Measurements from ENCODE around the gene OSBPL7.

The OSBPL7 gene

DNA sequence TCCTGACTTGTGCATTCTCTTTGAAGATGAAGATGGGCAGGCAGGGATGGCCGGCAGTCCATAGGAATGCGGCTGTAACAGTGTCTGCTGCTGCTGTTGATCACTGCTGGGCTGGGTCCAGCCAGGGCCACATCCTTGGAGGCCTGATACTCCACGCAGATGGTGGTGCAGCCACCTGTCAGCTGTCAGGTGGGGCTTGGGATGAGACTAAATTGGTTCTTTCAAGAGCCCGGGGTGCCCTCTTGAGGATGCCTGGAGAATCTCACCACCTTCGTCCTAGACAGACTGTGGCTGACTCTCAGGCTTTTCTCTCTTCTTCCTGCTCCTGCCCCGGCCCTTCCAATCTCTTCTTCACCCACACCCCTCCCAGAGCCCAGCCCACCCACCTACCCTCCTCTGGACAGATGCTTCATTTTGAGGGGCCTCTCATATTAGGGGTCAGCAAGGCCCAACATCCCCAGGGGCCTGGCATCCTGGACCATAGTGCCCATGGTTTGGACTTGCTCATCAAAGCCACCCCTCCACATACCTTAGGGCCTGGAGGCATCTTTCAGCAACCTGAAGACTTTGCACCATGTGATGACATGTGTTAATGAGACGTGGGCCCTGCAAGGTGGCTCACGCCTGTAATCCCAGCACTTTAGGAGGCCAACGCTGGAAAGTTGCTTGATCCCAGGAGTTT lies 19.1 kb downstream of the OSBPL7 start:
- FAIRE-seq (peak; percentile 89), DNase-seq (ENCODE audit: insufficient read length) (peak; percentile 60)
- TF ChIP-seq POLR2A (IDR thresholded peaks at IDR 0.05; ENCODE audit: low read depth, low read length) = no peak
- TF ChIP-seq POLR2AphosphoS5 (IDR thresholded peaks at IDR 0.05; ENCODE audit: low read depth, low read length) = no peak
- TF ChIP-seq TAF1 (IDR thresholded peaks at IDR 0.05; ENCODE audit: borderline replicate concordance, low read depth, low read length) = no peak

DNA sequence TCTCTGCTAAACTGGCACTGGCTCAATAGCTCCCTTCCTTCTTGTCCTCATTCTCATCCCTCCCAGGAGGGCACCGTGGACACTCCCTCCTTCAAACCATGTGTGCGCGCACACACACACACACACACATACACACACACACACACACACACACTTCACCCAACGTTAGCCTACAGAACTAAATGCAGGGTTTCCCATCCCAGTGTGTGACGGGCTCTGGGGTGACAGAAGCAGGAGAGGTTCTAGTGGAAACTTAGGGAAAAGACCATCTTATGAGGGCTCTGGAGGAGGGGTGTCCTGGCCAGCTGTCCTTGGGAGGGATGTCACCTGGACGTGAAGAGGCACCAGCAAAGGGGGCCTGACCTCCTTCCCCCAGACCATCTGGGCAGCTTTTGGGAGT lies 19.7 kb downstream of the OSBPL7 start:
- TF ChIP-seq TAF1 (IDR thresholded peaks at IDR 0.05; ENCODE audit: borderline replicate concordance, low read depth, low read length) = no peak
- no peak for TF ChIP-seq POLR2AphosphoS5 (IDR thresholded peaks at IDR 0.05; ENCODE audit: low read depth, low read length)
- no peak for TF ChIP-seq POLR2A (IDR thresholded peaks at IDR 0.05; ENCODE audit: low read depth, low read length)

DNA sequence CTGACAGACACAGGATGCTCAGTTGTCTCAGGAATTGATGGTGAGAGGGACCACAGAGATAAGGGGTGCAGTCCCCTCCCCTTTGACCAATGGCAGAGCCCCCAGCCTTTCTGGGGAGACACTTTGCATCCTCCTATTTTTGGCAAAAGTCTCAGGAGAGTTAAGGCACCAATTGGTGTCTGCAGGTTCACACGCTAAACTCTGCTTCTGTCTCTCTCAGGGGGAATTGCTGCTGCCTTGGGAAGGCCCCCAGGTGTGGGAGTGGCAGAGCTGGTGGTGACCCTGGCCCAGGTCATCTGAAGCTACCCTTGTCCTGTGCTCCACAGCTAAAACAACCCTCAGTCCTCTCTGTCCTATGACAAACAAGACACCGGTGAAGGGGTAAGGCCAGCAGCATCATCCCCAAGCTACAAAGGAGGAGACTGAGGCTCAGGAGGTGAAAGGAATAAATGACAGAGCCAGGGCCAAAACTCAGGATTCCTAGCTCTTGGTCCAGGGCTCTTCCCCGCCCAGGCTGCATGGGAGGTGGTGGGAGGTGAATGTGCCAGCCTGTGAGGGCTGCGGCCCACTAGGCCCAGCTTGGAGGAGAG lies 20.3 kb downstream of the OSBPL7 start:
- no peak for FAIRE-seq

More for the DNA sequence above, 19.7 kb downstream of the OSBPL7 start:
- FAIRE-seq (no peak), DNase-seq (ENCODE audit: insufficient read length) (no peak)

DNA sequence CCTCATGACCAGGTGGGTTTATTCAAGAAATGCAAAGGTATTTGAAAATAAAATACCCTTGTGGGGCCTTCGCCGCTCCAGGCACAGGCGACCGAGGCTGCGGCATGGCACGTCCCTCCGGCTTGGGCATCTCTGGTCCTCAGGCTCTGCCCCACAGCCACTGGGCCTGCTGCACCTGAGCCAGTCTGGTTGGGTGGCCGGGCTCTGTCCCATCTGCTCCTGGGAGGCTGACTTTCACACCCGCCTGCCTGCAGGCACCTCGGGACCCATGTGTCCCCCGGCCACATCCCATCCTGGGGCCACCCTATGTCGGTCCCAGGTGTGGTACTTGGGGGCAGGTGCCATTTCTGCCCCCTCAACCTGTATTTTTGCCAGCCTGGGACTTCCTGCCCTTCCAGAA lies 20.9 kb downstream of the OSBPL7 start:
- DNase-seq (ENCODE audit: insufficient read length) = no peak
- no peak for FAIRE-seq
- TF ChIP-seq TAF1 (IDR thresholded peaks at IDR 0.05; ENCODE audit: borderline replicate concordance, low read depth, low read length) = no peak
- no peak for TF ChIP-seq POLR2A (IDR thresholded peaks at IDR 0.05; ENCODE audit: low read depth, low read length)
- TF ChIP-seq POLR2AphosphoS5 (IDR thresholded peaks at IDR 0.05; ENCODE audit: low read depth, low read length) = no peak

More for the DNA sequence above, 20.3 kb downstream of the OSBPL7 start:
- TF ChIP-seq POLR2AphosphoS5 (IDR thresholded peaks at IDR 0.05; ENCODE audit: low read depth, low read length) (no peak), POLR2A (IDR thresholded peaks at IDR 0.05; ENCODE audit: low read depth, low read length) (no peak), TAF1 (IDR thresholded peaks at IDR 0.05; ENCODE audit: borderline replicate concordance, low read depth, low read length) (no peak)
- no peak for DNase-seq (ENCODE audit: insufficient read length)

DNA sequence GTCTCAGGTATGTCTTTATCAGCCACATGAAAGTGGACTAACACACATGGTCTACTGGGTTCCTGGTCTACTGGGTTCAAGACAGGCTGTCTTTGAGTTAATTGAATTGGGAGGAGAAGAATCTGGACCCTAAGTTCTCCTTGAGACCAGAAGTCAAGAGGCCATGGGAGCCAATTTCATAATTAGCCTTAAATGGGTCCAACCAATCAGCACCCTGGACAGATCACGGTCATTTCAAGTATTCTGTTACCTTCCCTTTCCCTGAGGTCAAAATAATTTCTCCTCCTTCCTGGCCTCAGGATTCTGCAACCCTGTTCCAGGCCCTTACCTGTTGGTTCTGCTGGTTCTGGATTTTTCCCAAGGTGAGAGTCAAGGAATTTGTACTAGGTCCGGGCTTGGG lies 23.8 kb downstream of the OSBPL7 start:
- FAIRE-seq = no peak
- no peak for DNase-seq (ENCODE audit: insufficient read length)

DNA sequence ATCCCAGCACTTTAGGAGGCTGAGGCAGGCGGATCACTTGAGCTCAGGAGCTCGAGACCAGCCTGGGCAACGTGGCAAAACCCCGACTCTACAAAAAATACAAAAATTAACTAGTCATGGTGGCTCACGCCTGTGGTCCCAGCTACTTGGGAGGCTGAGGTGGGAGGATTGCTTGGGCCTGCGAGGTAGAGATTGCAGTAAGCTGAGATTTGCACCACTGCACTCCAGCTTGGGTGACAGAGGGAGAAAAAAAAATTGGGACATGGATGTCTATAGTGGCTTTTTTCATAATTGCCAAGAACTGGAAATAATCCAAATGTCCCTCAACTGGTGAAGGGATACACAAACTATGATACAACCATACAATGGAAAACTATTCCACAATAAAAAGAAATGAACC lies 28.6 kb downstream of the OSBPL7 start:
- DNase-seq (ENCODE audit: insufficient read length) = no peak
- FAIRE-seq = no peak
- TF ChIP-seq TAF1 (IDR thresholded peaks at IDR 0.05; ENCODE audit: borderline replicate concordance, low read depth, low read length) (no peak), POLR2AphosphoS5 (IDR thresholded peaks at IDR 0.05; ENCODE audit: low read depth, low read length) (no peak), POLR2A (IDR thresholded peaks at IDR 0.05; ENCODE audit: low read depth, low read length) (no peak)

More for the DNA sequence above, 23.8 kb downstream of the OSBPL7 start:
- no peak for TF ChIP-seq POLR2AphosphoS5 (IDR thresholded peaks at IDR 0.05; ENCODE audit: low read depth, low read length)
- no peak for TF ChIP-seq TAF1 (IDR thresholded peaks at IDR 0.05; ENCODE audit: borderline replicate concordance, low read depth, low read length)
- TF ChIP-seq POLR2A (IDR thresholded peaks at IDR 0.05; ENCODE audit: low read depth, low read length) = no peak

DNA sequence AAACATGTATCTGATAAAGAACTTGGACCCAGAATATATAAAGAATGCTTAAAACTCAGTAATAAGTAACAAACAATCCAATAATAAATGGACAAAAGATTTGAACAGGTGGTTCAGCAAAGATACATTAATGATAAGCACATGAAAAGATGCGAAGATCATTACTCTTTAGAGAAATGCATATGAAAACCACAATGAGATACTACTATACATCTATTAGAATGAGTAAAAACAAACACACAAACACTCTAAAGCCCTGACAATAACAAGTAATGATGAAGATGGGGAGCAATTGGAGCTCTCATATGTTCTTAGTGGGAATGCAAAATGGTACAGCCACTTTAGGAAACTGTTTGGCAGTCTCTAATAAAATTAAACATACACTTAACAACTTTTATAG lies 29.1 kb downstream of the OSBPL7 start:
- TF ChIP-seq POLR2A (IDR thresholded peaks at IDR 0.05; ENCODE audit: low read depth, low read length) (no peak), TAF1 (IDR thresholded peaks at IDR 0.05; ENCODE audit: borderline replicate concordance, low read depth, low read length) (no peak), POLR2AphosphoS5 (IDR thresholded peaks at IDR 0.05; ENCODE audit: low read depth, low read length) (no peak)
- FAIRE-seq = no peak
- DNase-seq (ENCODE audit: insufficient read length) = no peak

DNA sequence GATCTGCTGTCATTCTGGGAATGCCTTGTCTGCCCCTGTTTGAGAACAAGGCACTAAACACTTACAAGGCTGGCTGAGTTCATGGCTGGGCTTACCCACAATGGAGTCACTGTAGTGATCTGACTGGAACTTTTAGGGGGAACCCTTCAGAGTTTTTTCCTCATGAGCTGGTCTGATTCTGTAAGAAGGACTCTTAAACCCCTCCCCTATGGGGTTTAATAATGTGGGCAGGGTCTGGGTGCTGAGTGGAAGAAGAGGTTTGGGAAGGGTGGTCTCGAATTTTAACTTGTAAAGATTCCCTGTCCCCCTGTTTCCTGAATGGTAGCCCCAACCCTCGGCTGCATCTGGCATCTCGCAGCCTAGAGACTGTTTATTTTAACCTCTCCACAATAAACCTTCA lies 30.6 kb downstream of the OSBPL7 start:
- TF ChIP-seq POLR2AphosphoS5 (IDR thresholded peaks at IDR 0.05; ENCODE audit: low read depth, low read length) (no peak), POLR2A (IDR thresholded peaks at IDR 0.05; ENCODE audit: low read depth, low read length) (no peak), TAF1 (IDR thresholded peaks at IDR 0.05; ENCODE audit: borderline replicate concordance, low read depth, low read length) (no peak)
- no peak for FAIRE-seq
- DNase-seq (ENCODE audit: insufficient read length) = no peak

DNA sequence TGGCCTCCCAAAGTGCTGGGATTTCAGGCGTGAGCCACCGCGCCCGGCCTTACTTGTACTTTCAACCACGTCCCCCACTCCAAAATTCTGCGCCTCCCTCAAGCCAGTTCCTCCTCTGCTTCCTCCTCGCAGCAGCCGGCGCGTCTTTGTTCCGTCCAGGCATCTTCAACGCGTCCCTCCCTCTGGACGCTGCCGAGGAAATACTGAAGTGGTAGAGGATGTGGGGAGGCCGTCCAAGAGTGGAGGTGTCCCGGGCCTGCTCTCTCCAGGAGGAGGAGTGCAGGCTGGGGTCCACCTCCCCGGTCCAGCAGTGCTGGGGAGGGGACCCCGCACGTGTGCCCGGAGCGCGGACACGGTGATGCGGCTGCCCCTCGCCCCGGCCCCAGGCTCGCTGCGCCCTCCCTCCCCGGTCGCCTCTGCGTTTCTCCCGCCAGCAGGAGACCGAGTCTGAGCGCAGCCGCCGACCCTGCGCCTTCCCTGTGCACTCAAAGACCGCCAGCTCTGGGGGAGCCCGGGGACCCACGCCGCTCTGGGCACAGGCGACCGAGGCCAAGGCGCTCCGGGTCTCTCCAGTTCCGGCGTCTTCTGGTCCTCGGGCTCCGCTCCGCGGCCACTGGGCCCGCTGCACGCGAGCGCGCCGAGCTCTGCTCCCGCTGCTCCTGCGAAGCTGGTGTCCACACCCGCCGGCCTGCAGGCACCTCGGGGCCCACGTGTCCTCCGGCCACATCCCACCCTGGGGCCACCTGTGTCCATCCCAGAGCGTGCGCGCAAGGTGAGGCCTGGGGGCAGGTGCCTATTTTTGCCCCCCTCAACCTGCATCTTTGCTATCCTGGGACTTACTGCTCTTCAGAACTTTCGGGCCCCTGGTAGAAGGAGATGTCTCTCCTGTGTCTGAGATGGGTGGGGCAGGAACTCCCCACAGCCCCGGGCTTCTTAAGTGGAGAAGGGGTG lies 31.7 kb downstream of the OSBPL7 start:
- TF ChIP-seq POLR2A (IDR thresholded peaks at IDR 0.05; ENCODE audit: low read depth, low read length) (no peak), POLR2AphosphoS5 (IDR thresholded peaks at IDR 0.05; ENCODE audit: low read depth, low read length) (no peak), TAF1 (IDR thresholded peaks at IDR 0.05; ENCODE audit: borderline replicate concordance, low read depth, low read length) (no peak)
- no peak for FAIRE-seq
- no peak for DNase-seq (ENCODE audit: insufficient read length)

DNA sequence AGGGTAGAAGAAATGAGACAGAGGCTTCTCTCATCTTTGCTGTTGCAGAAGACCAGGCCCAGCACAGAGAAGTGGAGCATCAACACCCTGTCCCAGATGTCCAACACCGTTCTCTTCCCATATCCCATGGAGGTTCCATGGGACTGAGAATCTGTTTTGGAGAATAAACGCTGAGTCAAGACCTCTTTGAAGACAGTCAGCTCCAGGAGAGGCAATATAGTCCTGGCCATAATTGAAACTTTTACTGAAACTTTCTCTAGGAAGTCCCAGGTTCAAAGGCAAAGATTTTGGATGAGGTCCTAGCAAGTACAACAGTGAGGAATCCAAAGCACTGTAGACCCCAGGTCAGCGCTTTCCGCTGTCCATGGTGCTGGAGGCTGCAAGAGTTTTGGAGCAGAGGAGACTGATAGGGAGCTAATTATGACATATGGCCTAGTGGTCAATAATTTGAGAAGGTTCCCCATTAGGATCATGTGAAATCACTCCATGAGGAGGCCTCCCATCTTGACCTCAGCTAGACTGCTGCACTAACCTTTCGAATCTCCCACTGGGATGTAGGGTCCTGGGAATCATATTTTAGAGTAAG lies 36.0 kb downstream of the OSBPL7 start:
- DNase-seq (ENCODE audit: insufficient read length) (no peak), FAIRE-seq (no peak)
- TF ChIP-seq POLR2A (IDR thresholded peaks at IDR 0.05; ENCODE audit: low read depth, low read length) = no peak
- TF ChIP-seq TAF1 (IDR thresholded peaks at IDR 0.05; ENCODE audit: borderline replicate concordance, low read depth, low read length) = no peak
- no peak for TF ChIP-seq POLR2AphosphoS5 (IDR thresholded peaks at IDR 0.05; ENCODE audit: low read depth, low read length)

DNA sequence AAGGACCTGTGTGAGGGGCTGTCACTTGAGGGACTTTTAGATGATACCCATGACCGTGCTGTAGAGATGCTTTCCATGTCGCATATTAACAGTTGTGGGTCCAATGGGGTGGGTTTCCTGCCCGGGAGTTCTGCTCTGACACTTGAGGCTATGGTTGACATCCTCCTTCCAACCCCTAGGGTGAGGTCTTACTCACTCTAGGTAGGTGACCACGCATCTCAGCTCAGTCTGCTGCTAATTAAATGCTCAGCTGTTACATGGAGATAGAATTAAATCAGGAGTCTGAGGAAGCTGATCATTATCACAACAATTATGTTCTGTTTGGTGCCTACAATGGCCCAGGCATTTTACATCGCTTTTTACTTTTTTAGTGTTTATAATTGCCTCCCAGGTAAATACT lies 40.2 kb downstream of the OSBPL7 start:
- TF ChIP-seq TAF1 (IDR thresholded peaks at IDR 0.05; ENCODE audit: borderline replicate concordance, low read depth, low read length) (no peak), POLR2A (IDR thresholded peaks at IDR 0.05; ENCODE audit: low read depth, low read length) (no peak), POLR2AphosphoS5 (IDR thresholded peaks at IDR 0.05; ENCODE audit: low read depth, low read length) (no peak)
- DNase-seq (ENCODE audit: insufficient read length) (no peak), FAIRE-seq (no peak)
